HepG2 (cell line): ENCODE data around the gene NEDD8. TPM values are rescaled to one million over a fixed set of nuclear protein-coding genes. Genes with fewer than 3 reads are reported as not detected.

Source experiments
- EP300 ChIP-seq, 3 experiments: sonication (generic) in 1 of 3; formaldehyde crosslinking in 1 of 3; IDR thresholded peaks; 2 replicates each; pipeline versions ENCODE4 v1.5.1 to v1.6.1; 2011 to 2020; ENCODE audit warnings: low read depth in 2 of 3, low read length in 2 of 3, borderline replicate concordance in 1 of 3, improper control_type of control experiment in 1 of 3, mild to moderate bottlenecking in 1 of 3, missing genetic modification reagents in 1 of 3, moderate library complexity in 1 of 3
- FLYWCH1 ChIP-seq: sonication (generic); formaldehyde crosslinking; IDR thresholded peaks from 2 replicates; pipeline ENCODE4 v1.8.1; 2023; ENCODE audit warnings: mild to moderate bottlenecking, missing genetic modification reagents
- HNF4G ChIP-seq, 2 experiments: sonication (generic) in 1 of 2; formaldehyde crosslinking in 1 of 2; IDR thresholded peaks; 2 replicates each; pipeline versions ENCODE4 v1.4.0 to v1.6.1; 2011 to 2020; ENCODE audit warnings: borderline replicate concordance in 2 of 2, low read depth in 2 of 2, mild to moderate bottlenecking in 2 of 2, low read length in 1 of 2, missing genetic modification reagents in 1 of 2, moderate library complexity in 1 of 2
- IRX3 ChIP-seq: sonication (generic); formaldehyde crosslinking; IDR thresholded peaks from 2 replicates; pipeline ENCODE4 v1.8.1; 2023; ENCODE audit warnings: mild to moderate bottlenecking, low read depth, missing genetic modification reagents, borderline replicate concordance
- MIER3 ChIP-seq: IDR thresholded peaks from 2 replicates; pipeline ENCODE4 v1.6.1; 2016; ENCODE audit warnings: missing compliant biosample characterization, borderline replicate concordance
- NPAS2 ChIP-seq: sonication (generic); formaldehyde crosslinking; IDR thresholded peaks from 2 replicates; pipeline ENCODE4 v1.8.0; 2022; ENCODE audit warnings: mild to moderate bottlenecking, missing genetic modification reagents, borderline replicate concordance
- RFX1 ChIP-seq: fragments of 450-650 bp; IDR thresholded peaks from 2 replicates; pipeline ENCODE4 v1.6.1; 2017
- RFXAP ChIP-seq: sonication (generic); formaldehyde crosslinking; IDR thresholded peaks from 2 replicates; pipeline ENCODE4 v1.4.0; 2020; ENCODE audit warnings: missing genetic modification reagents, borderline replicate concordance
- SALL1 ChIP-seq: sonication (generic); formaldehyde crosslinking; IDR thresholded peaks from 2 replicates; pipeline ENCODE4 v1.8.0; 2022; ENCODE audit warnings: mild to moderate bottlenecking, missing genetic modification reagents
- TFDP2 ChIP-seq: sonication (generic); formaldehyde crosslinking; IDR thresholded peaks from 2 replicates; pipeline ENCODE4 v1.4.0; 2020; ENCODE audit warnings: missing genetic modification reagents
- ZBTB14 ChIP-seq: sonication (generic); formaldehyde crosslinking; IDR thresholded peaks from 2 replicates; pipeline ENCODE4 v1.4.0; 2020; ENCODE audit warnings: missing genetic modification reagents
- ZBTB42 ChIP-seq: sonication (generic); formaldehyde crosslinking; IDR thresholded peaks from 2 replicates; pipeline ENCODE4 v1.5.0; 2020; ENCODE audit warnings: mild to moderate bottlenecking, missing genetic modification reagents
- ZNF136 ChIP-seq: sonication (generic); formaldehyde crosslinking; IDR thresholded peaks from 2 replicates; pipeline ENCODE4 v1.8.1; 2022; ENCODE audit warnings: low read depth, mild to moderate bottlenecking, moderate library complexity, missing genetic modification reagents
- ZNF224 ChIP-seq: sonication (generic); formaldehyde crosslinking; IDR thresholded peaks from 2 replicates; pipeline ENCODE4 v1.5.0; 2020; ENCODE audit warnings: mild to moderate bottlenecking, missing genetic modification reagents
- ZNF253 ChIP-seq: sonication (generic); formaldehyde crosslinking; IDR thresholded peaks from 2 replicates; pipeline ENCODE4 v1.8.0; 2022; ENCODE audit warnings: mild to moderate bottlenecking, missing genetic modification reagents, borderline replicate concordance
- ZNF280D ChIP-seq: sonication (generic); formaldehyde crosslinking; IDR thresholded peaks from 2 replicates; pipeline ENCODE4 v1.5.1; 2020; ENCODE audit warnings: mild to moderate bottlenecking, missing genetic modification reagents
- ZNF430 ChIP-seq: sonication (generic); formaldehyde crosslinking; IDR thresholded peaks from 2 replicates; pipeline ENCODE4 v1.9.0; 2021; ENCODE audit warnings: mild to moderate bottlenecking, missing genetic modification reagents
- ZNF451 ChIP-seq: sonication (generic); formaldehyde crosslinking; IDR thresholded peaks from 2 replicates; pipeline ENCODE4 v1.5.0; 2020; ENCODE audit warnings: mild to moderate bottlenecking, missing genetic modification reagents
- ZNF850 ChIP-seq: sonication (generic); formaldehyde crosslinking; conservative IDR thresholded peaks from 2 replicates; pipeline ENCODE4 v1.9.0; 2021; ENCODE audit warnings: mild to moderate bottlenecking, missing genetic modification reagents
- ZNF879 ChIP-seq: sonication (generic); formaldehyde crosslinking; IDR thresholded peaks from 2 replicates; pipeline ENCODE4 v1.8.1; 2023; ENCODE audit warnings: missing genetic modification reagents
- polyA plus RNA-seq, 8 experiments: library from polyadenylated mRNA; depleted of rRNA in 3 of 8; stranded (reverse) in 7 of 8; unstranded in 1 of 8; fragments of >200 nt; fragmentation: Illumina TruSeq in 4 of 8; extraction: Trizol in 4 of 8; gene quantifications; 2 replicates each; pipeline versions ENCODE4 v1.2.1 to v1.2.3, GENCODE V29; 2011 to 2016; ENCODE audit warnings: low read depth in 4 of 8, missing spikeins in 1 of 8, mixed read lengths in 1 of 8; ENCODE audit not compliant: insufficient read depth in 1 of 8
- total RNA-seq, 5 experiments: library from RNA; depleted of rRNA; stranded (reverse); fragments of >200 nt; fragmentation: Illumina TruSeq; extraction: Trizol; gene quantifications; 2 replicates each; pipeline ENCODE4 v1.2.3, GENCODE V29; 2016; ENCODE audit warnings: low read depth in 1 of 5

NEDD8 gene
- total and polyA plus RNA-seq, 2 of the 13 experiments (the other 11 are each of a cell fraction or from before 2014, with no cell fraction given), result 535 to 713 TPM

- peak; percentile 88; the same call in 1 of the 2 replicates for TF ChIP-seq ZBTB42 (CRISPR knock-in tag)
- TF ChIP-seq ZNF430 (CRISPR knock-in tag), result peak; percentile 100
- peak; percentile 98 for TF ChIP-seq MIER3
- peak; percentile 97 for TF ChIP-seq TFDP2 (CRISPR knock-in tag)
- peak; percentile 92; the same call in 1 of the 2 replicates for TF ChIP-seq ZNF253 (CRISPR knock-in tag)
- TF ChIP-seq ZNF280D, result peak; percentile 98
- peak; percentile 90 for TF ChIP-seq IRX3 (CRISPR knock-in tag)
- TF ChIP-seq ZNF451, result peak; percentile 100
- peak; percentile 86 for TF ChIP-seq ZBTB14 (CRISPR knock-in tag)
- no peak for TF ChIP-seq ZNF850 (CRISPR knock-in tag)
- TF ChIP-seq SALL1 (CRISPR knock-in tag), result peak; percentile 99
- peak; percentile 97 for TF ChIP-seq FLYWCH1
- TF ChIP-seq ZNF224 (CRISPR knock-in tag), result peak; percentile 99
- TF ChIP-seq RFXAP (CRISPR knock-in tag), result peak; percentile 99
- peak; percentile 76 to 86; a peak in 3 of 4 replicates for TF ChIP-seq EP300 (IDR thresholded peaks at IDR 0.05; ENCODE audit: low read depth in 2 of 2, low read length in 2 of 2)
- peak; percentile 72 for TF ChIP-seq EP300 (CRISPR knock-in tag; IDR thresholded peaks at IDR 0.05; ENCODE audit: borderline replicate concordance)
- peak; percentile 98 for TF ChIP-seq ZNF879 (CRISPR knock-in tag)
- TF ChIP-seq ZNF136 (CRISPR knock-in tag), result peak; percentile 93
- TF ChIP-seq NPAS2 (CRISPR knock-in tag), result no peak
- no peak for TF ChIP-seq RFX1
- TF ChIP-seq HNF4G (IDR thresholded peaks at IDR 0.05; ENCODE audit: borderline replicate concordance, low read depth, low read length), result peak; percentile 40; the same call in 1 of the 2 replicates
- TF ChIP-seq HNF4G (CRISPR knock-in tag; IDR thresholded peaks at IDR 0.05; ENCODE audit: borderline replicate concordance, low read depth), result peak; percentile 89; the same call in 1 of the 2 replicates
These were observed 39.1 kb upstream of the NEDD8 start, which contains the start of gene RABGGTA (continued) for GRCh38 chr14:24271134-24271833.
